HL-60/S4 treated with retinoic acid at 250 ng/mL for 4 days and 3 days (cell line): ENCODE measurements around the gene KANSL1.

ENCODE experiments used
- in situ Hi-C: fragments of 300-500 bp; cut with MboI; formaldehyde crosslinking; loops from 2 replicates; pipeline ENCODE4 v1.7.0; 2022; ENCODE audit warnings: low sequenced_read_pairs

KANSL1 gene

GRCh38 chr17:45990886-45991285 lies 202.3 kb downstream of the KANSL1 start:
- in situ Hi-C loops = no loop called here

- in situ Hi-C loops = no loop called here
These were observed 203.5 kb downstream of the KANSL1 start for GRCh38 chr17:45989759-45990158.

- in situ Hi-C loops = no loop called here
These were observed 205.5 kb downstream of the KANSL1 start for GRCh38 chr17:45987706-45988105.

- in situ Hi-C loops = no loop called here
These were observed 207.2 kb downstream of the KANSL1 start for GRCh38 chr17:45986056-45986455.

- in situ Hi-C loops = no loop called here
These were observed 207.8 kb downstream of the KANSL1 start for GRCh38 chr17:45985447-45985846.

- in situ Hi-C loops = no loop called here
These were observed 208.9 kb downstream of the KANSL1 start for GRCh38 chr17:45984368-45984767.

- in situ Hi-C loops = no loop called here
These were observed 209.5 kb downstream of the KANSL1 start for GRCh38 chr17:45983614-45984310.

- in situ Hi-C loops = no loop called here
These were observed 210.2 kb downstream of the KANSL1 start for GRCh38 chr17:45982791-45983613.

GRCh38 chr17:45981306-45981705 lies 211.9 kb downstream of the KANSL1 start:
- in situ Hi-C loops = no loop called here

- in situ Hi-C loops = no loop called here
These were observed 212.4 kb downstream of the KANSL1 start for GRCh38 chr17:45980855-45981254.
